Measurements from ENCODE around the gene NFYC. TPM values are rescaled to one million over a fixed set of nuclear protein-coding genes. Genes with fewer than 3 reads are reported as not detected.

The NFYC gene
- total RNA-seq = 67.2 and 73.1 TPM in 2 replicates
- long read RNA-seq, transcript NFYC-213 (10 exons, 1,950 nt) = major isoform, 29 of 56 reads
- long read RNA-seq, partial matches to known transcripts = 8 of 56 reads
- long read RNA-seq, other reads (novel, unspliced or antisense) = 8 of 56 reads

GRCh38 chr1:40691538-40692428 lies at the start of gene NFYC:
Gene NFYC (plus strand): TSS chr1:40691704. CDS start chr1:40738844, 47,140 bp downstream.
- H3K4me1 Mint-ChIP-seq = peaks cover 58% of the 10 kb centered on the region
- H3K9me3 Mint-ChIP-seq = no peaks in the 10 kb centered on the region
- peak within 1 kb of the TSS; percentile 99 for H3K27ac Mint-ChIP-seq (ENCODE audit: unreplicated experiment)
- peak; percentile 96 for DNase-seq (ENCODE audit: low read depth, low spot score)
- peaks cover 8% of the 10 kb centered on the region for H3K36me3 Mint-ChIP-seq (ENCODE audit: low read depth)
- H3K27me3 Mint-ChIP-seq (ENCODE audit: low read depth) = no peaks in the 10 kb centered on the region
- H3K4me3 Mint-ChIP-seq = peak within 1 kb of the TSS; percentile 98
- TF ChIP-seq CTCF (conservative IDR thresholded peaks at IDR 0.05) = no peak

DNA sequence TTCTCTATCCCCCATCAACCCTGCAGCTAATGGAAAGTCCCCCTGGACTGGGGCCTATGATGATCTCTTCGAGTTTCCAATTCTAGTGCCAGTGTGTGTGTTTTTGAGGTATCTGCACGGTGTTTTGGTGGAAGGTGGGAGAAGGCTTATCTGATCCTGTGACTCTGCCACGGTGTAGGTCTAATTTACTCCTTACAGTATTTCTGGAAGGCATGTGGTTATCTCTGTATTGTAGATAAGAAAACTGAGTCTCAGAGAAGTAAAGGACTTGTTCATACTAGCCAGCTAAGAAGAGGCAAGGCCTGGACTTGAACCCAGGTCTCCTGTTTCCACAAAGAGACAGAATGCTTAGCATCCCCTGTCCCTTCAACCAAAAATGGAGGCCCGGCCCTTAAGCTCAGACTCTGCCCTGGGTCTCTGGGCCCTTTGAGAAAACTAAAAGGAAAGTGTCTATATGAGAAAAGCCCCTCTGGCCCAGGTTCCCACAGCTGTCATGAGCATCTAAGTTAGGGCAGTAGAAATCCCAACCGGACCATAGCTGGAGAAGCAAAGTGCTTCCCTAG lies 46.3 kb upstream of the NFYC start:
- Mint-ChIP-seq H3K4me3 (no peak overlapping the region), H3K4me1 (peaks cover 39% of the 10 kb centered on the region), H3K27ac (ENCODE audit: unreplicated experiment) (peak overlapping the region; percentile 76), H3K9me3 (no peaks in the 10 kb centered on the region), H3K27me3 (ENCODE audit: low read depth) (no peaks in the 10 kb centered on the region), H3K36me3 (ENCODE audit: low read depth) (no peaks in the 10 kb centered on the region)
- TF ChIP-seq CTCF (conservative IDR thresholded peaks at IDR 0.05) = no peak
- DNase-seq (ENCODE audit: low read depth, low spot score) = no peak

DNA sequence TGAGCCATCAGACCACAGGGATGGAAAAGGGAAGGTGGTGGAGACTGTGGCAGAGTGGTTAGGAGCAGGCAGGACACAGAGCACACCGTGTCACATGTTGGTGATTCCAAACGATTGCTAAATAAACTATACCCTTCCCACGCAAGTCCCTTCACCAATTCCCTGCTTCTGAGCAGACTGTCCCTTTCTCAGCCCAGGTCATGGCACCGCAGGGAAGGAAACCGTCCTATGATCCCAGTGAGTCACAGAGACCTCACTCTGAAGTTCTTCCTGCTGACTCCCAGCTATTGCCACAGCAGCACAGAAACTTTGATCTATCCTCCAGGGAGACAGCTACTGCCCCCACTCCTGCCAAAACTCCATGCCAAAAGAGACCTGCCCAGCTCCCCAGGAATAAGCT lies 45.2 kb upstream of the NFYC start:
- Mint-ChIP-seq H3K9me3 (no peaks in the 10 kb centered on the region), H3K36me3 (ENCODE audit: low read depth) (no peaks in the 10 kb centered on the region), H3K4me3 (no peak overlapping the region), H3K4me1 (peaks cover 34% of the 10 kb centered on the region), H3K27ac (ENCODE audit: unreplicated experiment) (peak overlapping the region; percentile 81), H3K27me3 (ENCODE audit: low read depth) (no peaks in the 10 kb centered on the region)
- DNase-seq (ENCODE audit: low read depth, low spot score) = no peak
- TF ChIP-seq CTCF (conservative IDR thresholded peaks at IDR 0.05) = no peak

DNA sequence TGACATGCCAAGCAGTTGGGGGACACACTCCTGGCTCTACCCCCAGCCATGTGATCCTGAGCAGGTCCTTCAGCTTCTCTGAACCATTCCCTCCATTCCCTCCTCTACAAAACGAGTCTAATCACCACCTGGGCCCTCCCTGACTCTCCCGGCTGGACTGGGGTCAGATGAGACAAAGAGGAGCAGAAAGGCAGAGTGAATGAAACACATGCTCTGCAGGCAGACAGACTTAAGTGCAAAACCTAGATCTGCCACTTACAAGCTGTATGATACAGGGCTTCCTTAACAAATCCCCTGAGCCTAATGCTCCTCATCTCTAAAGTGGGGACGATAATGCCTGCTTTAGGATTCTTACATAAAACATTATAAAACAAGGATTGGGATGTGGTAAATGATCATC lies 43.3 kb upstream of the NFYC start:
- H3K9me3 Mint-ChIP-seq = no peaks in the 10 kb centered on the region
- no peak overlapping the region for H3K27ac Mint-ChIP-seq (ENCODE audit: unreplicated experiment)
- H3K4me3 Mint-ChIP-seq = no peak overlapping the region
- no peak for TF ChIP-seq CTCF (conservative IDR thresholded peaks at IDR 0.05)
- no peak for DNase-seq (ENCODE audit: low read depth, low spot score)
- no peaks in the 10 kb centered on the region for H3K36me3 Mint-ChIP-seq (ENCODE audit: low read depth)
- peaks cover 34% of the 10 kb centered on the region for H3K4me1 Mint-ChIP-seq
- no peaks in the 10 kb centered on the region for H3K27me3 Mint-ChIP-seq (ENCODE audit: low read depth)

GRCh38 chr1:40648928-40649591 lies 42.4 kb upstream of the NFYC start:
- H3K4me1 Mint-ChIP-seq = peaks cover 35% of the 10 kb centered on the region
- no peak for DNase-seq (ENCODE audit: low read depth, low spot score)
- H3K27ac Mint-ChIP-seq (ENCODE audit: unreplicated experiment) = no peak overlapping the region
- TF ChIP-seq CTCF (conservative IDR thresholded peaks at IDR 0.05) = no peak
- no peak overlapping the region for H3K4me3 Mint-ChIP-seq
- no peaks in the 10 kb centered on the region for H3K27me3 Mint-ChIP-seq (ENCODE audit: low read depth)
- H3K36me3 Mint-ChIP-seq (ENCODE audit: low read depth) = no peaks in the 10 kb centered on the region
- no peaks in the 10 kb centered on the region for H3K9me3 Mint-ChIP-seq

Data from neural crest cell (in vitro differentiated cells).